Large intestine (tissue), 3 donors: ENCODE data around the gene CEP164. TPM values are rescaled to one million over a fixed set of nuclear protein-coding genes. Genes with fewer than 3 reads are reported as not detected.
"Not testable (repeated sequence)": the region's sequence is repeated elsewhere in the genome, so short reads cannot be mapped to it uniquely, and the experiment has no call there.

Source experiments
- DNase-seq, 2 donors: peaks; one replicate each; pipeline versions ENCODE4 v3.0.0 to v3.0.0-alpha.2; 2013
- H3K27ac ChIP-seq: one replicate; pipeline ENCODE4 v1.5.1; 2013; ENCODE audit warnings: low read length
- H3K27me3 ChIP-seq: 2 replicates; pipeline ENCODE4 v1.6.1; 2013; ENCODE audit warnings: low read length; ENCODE audit not compliant: control insufficient read depth, insufficient read depth
- H3K36me3 ChIP-seq: 2 replicates; pipeline ENCODE4 v1.6.1; 2013; ENCODE audit warnings: low read length; ENCODE audit not compliant: control insufficient read depth, insufficient read depth
- H3K4me1 ChIP-seq: one replicate; pipeline ENCODE4 v1.6.1; 2013; ENCODE audit warnings: low read length; ENCODE audit not compliant: control insufficient read depth, insufficient read depth
- H3K4me3 ChIP-seq: one replicate; pipeline ENCODE4 v1.5.1; 2013; ENCODE audit warnings: low read length
- H3K9me3 ChIP-seq: one replicate; pipeline ENCODE4 v1.6.1; 2013; ENCODE audit warnings: mild to moderate bottlenecking, low read depth, low read length, moderate library complexity; ENCODE audit not compliant: control insufficient read depth
- WGBS: methylation state at CpG from one replicate; pipeline ENCODE4 v1.1.5; 2013; ENCODE audit warnings: low lambda C conversion rate; ENCODE audit not compliant: insufficient coverage; 5-methylcytosine and 5-hydroxymethylcytosine counted together
- polyA plus RNA-seq: library from polyadenylated mRNA; unstranded; fragments of 120-200 nt; gene quantifications from one replicate; pipeline ENCODE4 v1.2.1, GENCODE V29; 2013

Gene CEP164
- polyA plus RNA-seq, 1 donor = 31.0 TPM

DNA sequence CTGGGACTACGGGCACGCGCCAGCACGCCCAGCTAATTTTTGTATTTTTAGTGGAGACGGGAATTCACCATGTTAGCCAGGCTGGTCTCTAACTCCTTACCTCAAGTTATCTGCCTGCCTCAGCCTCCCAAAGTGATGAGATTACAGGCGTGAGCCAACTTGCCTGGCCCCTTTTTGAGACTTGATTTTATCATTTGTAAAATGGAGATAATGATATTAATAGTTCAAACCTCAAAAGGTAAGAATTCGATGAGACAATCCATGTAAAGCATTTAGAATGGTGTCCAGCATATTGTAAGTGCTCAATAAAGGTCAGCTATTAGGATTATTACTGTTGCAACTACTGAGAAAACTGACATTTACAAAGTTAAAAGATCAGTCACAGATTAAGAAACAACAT, 8.9 kb upstream of the CEP164 start:
- no peak overlapping the region for H3K4me3 ChIP-seq
- no peaks in the 10 kb centered on the region for H3K9me3 ChIP-seq
- peaks cover 9% of the 10 kb centered on the region for H3K4me1 ChIP-seq
- no peaks in the 10 kb centered on the region for H3K36me3 ChIP-seq
- no peak for DNase-seq
- no peak overlapping the region for H3K27ac ChIP-seq
- 71% methylated on average over 2 of the region's 7 CpGs for WGBS
- no peaks in the 10 kb centered on the region for H3K27me3 ChIP-seq

DNA sequence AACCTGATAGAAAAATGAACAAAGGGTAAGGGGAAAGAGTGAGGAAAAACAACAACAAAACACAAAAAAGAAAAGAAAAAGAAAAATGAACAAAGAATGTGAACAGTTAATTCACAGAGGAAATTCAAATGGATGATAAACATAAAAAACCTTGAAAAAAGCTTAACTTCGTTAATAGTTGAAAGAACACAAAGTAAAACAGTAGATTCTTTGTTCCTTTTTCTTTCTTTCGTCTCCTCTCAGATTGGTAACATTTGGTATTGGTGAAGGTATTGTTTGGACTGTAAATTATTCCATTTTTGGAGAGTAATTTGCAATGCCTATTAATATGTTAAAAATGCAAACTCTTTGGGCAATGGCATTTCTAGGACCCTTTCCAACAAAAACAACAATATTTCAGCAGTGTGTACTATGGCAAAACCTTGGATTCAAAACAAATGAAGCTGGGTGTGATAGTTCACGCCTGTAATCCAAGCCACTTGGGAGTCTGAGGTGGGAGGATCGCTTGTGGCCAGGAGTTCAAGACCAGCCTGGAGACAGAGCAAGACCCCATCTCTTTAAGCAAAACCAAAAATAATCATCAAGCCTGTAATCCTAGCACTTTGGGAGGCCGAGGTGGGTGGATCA, 8.3 kb upstream of the CEP164 start:
- WGBS = 80% methylated on average over 1 of the region's 5 CpGs
- H3K36me3 ChIP-seq = no peaks in the 10 kb centered on the region
- H3K27me3 ChIP-seq = no peaks in the 10 kb centered on the region
- no peak overlapping the region for H3K4me3 ChIP-seq
- H3K4me1 ChIP-seq = peaks cover 9% of the 10 kb centered on the region
- no peak for DNase-seq
- H3K9me3 ChIP-seq = no peaks in the 10 kb centered on the region
- H3K27ac ChIP-seq = no peak overlapping the region

DNA sequence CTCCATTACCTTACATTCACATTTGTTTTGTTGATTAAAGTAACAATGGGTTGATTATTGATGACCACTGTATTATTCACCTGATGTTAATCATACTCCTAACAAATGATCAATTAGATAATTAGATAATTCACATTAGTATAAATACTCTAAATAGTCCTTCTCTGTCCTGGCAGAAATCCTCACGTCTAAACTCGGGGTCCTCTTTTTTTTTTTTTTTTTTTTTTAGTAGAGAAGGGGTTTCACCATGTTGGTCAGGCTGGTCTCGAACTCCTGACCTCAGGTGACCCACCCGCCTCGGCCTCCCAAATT, 443 bp upstream of the CEP164 start:
- not testable (repeated sequence) for H3K36me3 ChIP-seq, H3K27ac ChIP-seq, DNase-seq, H3K9me3 ChIP-seq, H3K4me1 ChIP-seq, H3K27me3 ChIP-seq
- peak overlapping the region; percentile 66 for H3K4me3 ChIP-seq
- WGBS = no CpG with 5 or more reads among the region's 5 CpGs

DNA sequence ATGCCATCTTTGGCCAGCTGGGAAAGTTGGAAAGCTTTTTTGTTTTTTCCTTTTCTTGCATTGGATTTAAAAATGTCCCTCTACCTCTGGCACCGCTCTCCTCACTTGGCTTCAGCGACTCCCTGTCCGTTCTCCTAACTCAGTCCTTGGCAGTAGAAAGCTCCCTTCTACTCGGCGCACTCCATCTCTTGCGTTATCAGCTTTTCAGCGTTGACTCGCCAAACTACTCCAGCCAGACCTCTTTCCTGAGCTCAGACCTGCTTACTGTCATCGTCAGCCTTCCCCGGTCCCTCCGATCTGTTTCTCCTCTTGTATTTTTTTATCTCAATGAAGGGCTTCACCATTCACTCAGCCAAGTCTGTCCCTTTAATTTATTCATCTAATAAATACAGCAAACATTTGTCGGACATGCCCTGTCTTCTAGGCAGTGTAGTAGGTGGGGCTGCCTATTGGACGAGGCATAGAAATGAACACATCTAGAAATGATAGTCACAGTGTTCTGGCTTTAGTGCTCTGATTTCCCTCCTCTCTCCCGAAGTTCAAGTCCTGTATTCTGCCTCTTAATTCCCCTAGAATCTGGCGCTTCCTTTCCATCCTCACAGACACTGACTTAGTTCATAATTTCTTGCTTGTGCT, 839 bp downstream of the CEP164 start:
- H3K4me1 ChIP-seq = peaks cover 6% of the 10 kb centered on the region
- no peaks in the 10 kb centered on the region for H3K27me3 ChIP-seq
- no peaks in the 10 kb centered on the region for H3K9me3 ChIP-seq
- H3K36me3 ChIP-seq = no peaks in the 10 kb centered on the region
- DNase-seq = no peak
- WGBS = 2% methylated on average over 9 of the region's 15 CpGs
- H3K27ac ChIP-seq = peak overlapping the region; percentile 70
- H3K4me3 ChIP-seq = peak overlapping the region; percentile 66

DNA sequence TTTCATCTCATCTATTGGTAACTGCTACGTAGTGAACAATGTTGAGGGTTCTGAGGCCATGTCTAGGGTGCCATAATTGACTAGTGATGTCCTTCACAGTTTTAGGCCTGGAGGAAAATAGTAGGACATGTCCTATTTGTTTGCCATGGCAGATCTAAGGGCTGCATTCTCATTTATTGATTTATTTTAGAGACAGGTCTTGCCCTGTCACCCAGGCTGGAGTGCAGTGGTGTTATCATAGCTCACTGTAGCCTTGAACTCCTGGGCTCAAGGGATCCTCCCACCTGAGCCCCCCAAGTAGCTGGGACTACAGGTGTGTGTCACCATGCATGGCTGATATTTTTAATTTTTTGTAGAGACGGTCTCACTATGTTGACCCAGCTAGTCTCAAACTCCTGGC, 5.2 kb downstream of the CEP164 start:
- peaks cover 6% of the 10 kb centered on the region for H3K4me1 ChIP-seq
- DNase-seq = no peak
- no peak overlapping the region for H3K27ac ChIP-seq
- H3K9me3 ChIP-seq = no peaks in the 10 kb centered on the region
- H3K4me3 ChIP-seq = no peak overlapping the region
- peaks cover 6% of the 10 kb centered on the region for H3K36me3 ChIP-seq
- no CpG with 5 or more reads among the region's 2 CpGs for WGBS
- H3K27me3 ChIP-seq = no peaks in the 10 kb centered on the region

DNA sequence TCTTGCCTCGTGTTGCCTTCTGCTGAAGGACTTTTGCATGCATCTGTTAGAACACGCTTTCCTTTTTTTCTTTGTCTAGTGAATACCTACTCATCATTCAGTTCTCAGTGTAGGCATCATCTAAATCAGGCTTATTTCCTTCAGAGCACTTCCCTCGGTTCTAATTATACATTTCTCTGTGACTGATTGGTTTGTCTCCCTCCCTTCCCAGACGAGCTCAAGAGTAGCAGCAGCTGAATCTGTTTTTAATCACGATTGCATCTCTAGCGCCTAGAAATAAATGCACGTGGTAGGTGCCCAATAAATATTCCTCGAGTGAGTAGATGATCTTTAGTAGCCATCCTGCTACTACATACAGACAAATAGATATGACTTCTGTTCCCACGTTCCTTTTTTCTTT, 6.3 kb downstream of the CEP164 start:
- 48% methylated on average over 2 of the region's 9 CpGs for WGBS
- Histone ChIP-seq H3K36me3 (peaks cover 12% of the 10 kb centered on the region), H3K4me3 (no peak overlapping the region), H3K27me3 (no peaks in the 10 kb centered on the region), H3K27ac (no peak overlapping the region), H3K4me1 (peaks cover 4% of the 10 kb centered on the region), H3K9me3 (no peaks in the 10 kb centered on the region)
- no peak for DNase-seq

DNA sequence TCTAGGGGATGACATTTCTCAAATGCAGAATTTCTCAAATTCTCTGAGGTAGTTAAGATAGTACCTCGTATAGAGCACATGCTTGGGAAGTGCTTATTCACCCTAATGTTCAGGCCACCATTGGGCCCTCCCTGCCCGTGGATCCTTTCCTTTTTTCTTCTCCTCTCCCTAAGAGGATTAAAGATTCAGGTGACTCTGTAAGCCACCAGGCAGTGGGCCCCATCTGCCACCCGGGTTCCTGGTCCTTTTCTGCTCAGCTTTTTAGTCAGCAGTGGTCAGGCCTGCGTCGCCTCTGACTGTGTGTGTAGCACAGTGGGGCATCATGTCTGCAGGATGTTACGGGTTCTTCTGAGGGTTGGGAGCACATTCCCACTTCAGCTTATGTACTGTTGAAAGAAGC, 7.2 kb downstream of the CEP164 start:
- no CpG with 5 or more reads among the region's 6 CpGs for WGBS
- Histone ChIP-seq H3K4me3 (no peak overlapping the region), H3K4me1 (no peaks in the 10 kb centered on the region), H3K27ac (no peak overlapping the region), H3K9me3 (no peaks in the 10 kb centered on the region), H3K27me3 (no peaks in the 10 kb centered on the region), H3K36me3 (peaks cover 17% of the 10 kb centered on the region)
- no peak for DNase-seq

DNA sequence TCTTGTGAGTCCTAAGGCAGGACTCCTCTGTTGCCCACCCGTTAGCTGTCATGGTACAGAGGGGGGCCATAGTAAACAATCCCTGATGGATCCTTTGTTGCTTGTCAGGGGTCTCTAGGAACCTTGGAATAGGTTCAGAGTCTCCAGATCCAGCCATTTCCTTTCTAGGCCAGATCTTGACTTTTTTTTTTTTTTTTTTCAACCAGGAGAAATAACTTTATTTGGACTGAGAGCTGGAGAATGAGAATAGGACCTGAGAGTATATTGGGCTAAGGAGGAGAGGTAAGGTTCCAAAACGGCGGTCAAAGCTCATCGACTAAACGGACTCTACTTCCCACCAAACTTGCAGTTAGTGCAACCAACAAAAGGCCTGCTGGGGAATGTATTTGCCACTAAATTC, 7.7 kb downstream of the CEP164 start:
- H3K4me3 ChIP-seq = no peak overlapping the region
- H3K4me1 ChIP-seq = no peaks in the 10 kb centered on the region
- H3K36me3 ChIP-seq = peaks cover 20% of the 10 kb centered on the region
- H3K9me3 ChIP-seq = no peaks in the 10 kb centered on the region
- no peak overlapping the region for H3K27ac ChIP-seq
- no CpG with 5 or more reads among the region's 5 CpGs for WGBS
- no peak for DNase-seq
- H3K27me3 ChIP-seq = no peaks in the 10 kb centered on the region

DNA sequence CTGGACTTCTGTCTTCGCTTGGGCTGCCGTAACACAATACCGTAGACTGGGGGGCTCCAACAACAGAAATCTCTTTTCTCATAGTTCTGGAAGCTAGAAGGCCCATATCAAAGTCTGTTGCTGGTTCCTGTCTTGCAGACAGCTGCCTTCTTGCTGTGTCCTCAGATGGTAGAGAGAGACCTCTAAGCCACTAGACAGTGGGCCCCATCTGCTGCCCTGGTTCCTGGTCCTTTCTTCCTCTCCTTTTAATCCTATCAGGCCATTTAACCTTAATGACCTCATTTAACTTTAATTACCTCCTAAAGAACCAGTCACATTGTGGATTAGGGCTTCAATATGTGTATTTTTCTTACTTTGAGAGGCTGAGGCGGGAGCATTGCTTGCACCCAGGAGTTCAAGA, 9.4 kb downstream of the CEP164 start:
- H3K9me3 ChIP-seq = no peaks in the 10 kb centered on the region
- 100% methylated on average over 1 of the region's 4 CpGs for WGBS
- no peak overlapping the region for H3K4me3 ChIP-seq
- peaks cover 27% of the 10 kb centered on the region for H3K36me3 ChIP-seq
- no peaks in the 10 kb centered on the region for H3K27me3 ChIP-seq
- no peak for DNase-seq
- no peaks in the 10 kb centered on the region for H3K4me1 ChIP-seq
- H3K27ac ChIP-seq = no peak overlapping the region

DNA sequence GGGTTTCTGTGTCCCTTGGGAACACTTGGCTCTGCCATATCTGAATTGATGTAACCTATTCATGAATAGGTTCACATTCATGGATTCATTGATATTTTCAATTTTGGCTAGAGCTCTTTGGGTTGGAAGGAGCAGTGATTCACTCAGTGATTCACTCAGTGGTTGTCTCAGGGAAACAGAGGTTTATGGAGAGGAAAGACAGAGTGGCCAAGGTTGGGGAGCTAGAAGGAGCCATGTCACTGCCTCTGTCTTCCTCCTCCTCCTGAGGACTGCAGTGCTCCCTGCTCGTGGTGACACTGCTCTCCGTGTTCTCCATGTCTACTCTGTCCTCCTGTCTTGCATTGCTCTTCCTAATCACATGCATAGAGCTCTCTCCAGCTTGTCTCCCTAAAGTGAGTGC, 17.4 kb downstream of the CEP164 start:
- no peak overlapping the region for H3K4me3 ChIP-seq
- no peak overlapping the region for H3K27ac ChIP-seq
- WGBS = no CpG with 5 or more reads among the region's 2 CpGs
- no peaks in the 10 kb centered on the region for H3K4me1 ChIP-seq
- DNase-seq = no peak
- no peaks in the 10 kb centered on the region for H3K9me3 ChIP-seq
- no peaks in the 10 kb centered on the region for H3K27me3 ChIP-seq
- H3K36me3 ChIP-seq = peaks cover 33% of the 10 kb centered on the region

DNA sequence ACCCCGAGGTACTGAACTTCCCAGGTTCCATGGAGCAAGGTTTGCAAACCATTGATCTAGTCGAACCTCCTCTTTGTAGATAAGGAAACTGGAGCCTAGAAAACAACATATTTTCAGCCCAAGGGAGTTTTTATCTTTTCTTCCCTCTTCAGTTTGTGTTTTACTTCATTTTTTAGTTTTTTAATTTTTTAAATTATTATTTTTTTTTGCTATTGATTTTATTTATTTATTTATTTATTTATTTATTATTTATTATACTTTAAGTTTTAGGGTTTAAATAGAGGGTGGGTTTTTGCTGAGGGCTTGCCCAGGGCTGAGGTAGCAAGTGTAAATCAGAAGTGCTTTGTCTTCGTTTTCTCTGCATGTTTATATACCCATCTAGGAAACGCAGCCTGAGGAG, 26.9 kb downstream of the CEP164 start:
- WGBS = 67% methylated on average over 1 of the region's 4 CpGs
- no peaks in the 10 kb centered on the region for H3K4me1 ChIP-seq

More for the DNA sequence above, 26.9 kb downstream of the CEP164 start:
- no peak overlapping the region for H3K4me3 ChIP-seq
- H3K27ac ChIP-seq = no peak overlapping the region
- no peak for DNase-seq
- no peaks in the 10 kb centered on the region for H3K9me3 ChIP-seq
- peaks cover 43% of the 10 kb centered on the region for H3K36me3 ChIP-seq
- H3K27me3 ChIP-seq = no peaks in the 10 kb centered on the region
